Activated CD8-positive, alpha-beta memory T cell treated with anti-CD3 and anti-CD28 coated beads for 24 hours (primary cell): ENCODE measurements around the gene PKM.

ENCODE experiments used
- DNase-seq: peaks from one replicate; pipeline ENCODE4 v3.0.0-alpha.2; 2020

PKM gene

GRCh38 chr15:72199721-72200212 lies 31.2 kb downstream of the PKM start:
- DNase-seq: peak; percentile 85

- DNase-seq: no peak
Measured at GRCh38 chr15:72199205-72199515, 31.8 kb downstream of the PKM start.

GRCh38 chr15:72198356-72199204 lies 32.4 kb downstream of the PKM start:
- DNase-seq: no peak

GRCh38 chr15:72197460-72198355 lies 33.3 kb downstream of the PKM start, which contains the start of gene GRAMD2A:
Gene GRAMD2A (minus strand): TSS chr15:72197787.
- DNase-seq: peak; percentile 78

GRCh38 chr15:72197041-72197459 lies 33.9 kb downstream of the PKM start:
- no peak for DNase-seq

- DNase-seq: no peak
Measured at GRCh38 chr15:72196409-72197040, 34.5 kb downstream of the PKM start.

- DNase-seq: no peak
Measured at GRCh38 chr15:72195101-72195511, 35.9 kb downstream of the PKM start.

- DNase-seq: no peak
Measured at GRCh38 chr15:72193836-72194396, 37.1 kb downstream of the PKM start.

GRCh38 chr15:72192416-72192815 lies 38.6 kb downstream of the PKM start:
- DNase-seq: no peak

GRCh38 chr15:72189250-72189902 lies 41.6 kb downstream of the PKM start:
- no peak for DNase-seq

GRCh38 chr15:72184165-72184811 lies 46.7 kb downstream of the PKM start:
- no peak for DNase-seq

- no peak for DNase-seq
Measured at GRCh38 chr15:72183781-72184164, 47.2 kb downstream of the PKM start.

GRCh38 chr15:72182673-72183072 lies 48.3 kb downstream of the PKM start:
- no peak for DNase-seq

GRCh38 chr15:72182244-72182643 lies 48.7 kb downstream of the PKM start:
- DNase-seq: no peak

- no peak for DNase-seq
Measured at GRCh38 chr15:72180761-72181324, 50.1 kb downstream of the PKM start.

GRCh38 chr15:72179950-72180581 lies 50.9 kb downstream of the PKM start:
- no peak for DNase-seq

GRCh38 chr15:72178976-72179585 lies 51.9 kb downstream of the PKM start:
- no peak for DNase-seq

- DNase-seq: no peak
Measured at GRCh38 chr15:72176743-72177142, 54.2 kb downstream of the PKM start.

- no peak for DNase-seq
Measured at GRCh38 chr15:72176159-72176558, 54.8 kb downstream of the PKM start.
